ENCODE results near the gene CD80. TPM values are rescaled to one million over a fixed set of nuclear protein-coding genes. Genes with fewer than 3 reads are reported as not detected.

The CD80 gene
- total RNA-seq, 1 experiment from 2014 or later = not detected

- no peak overlapping the region for H2AFZ ChIP-seq (ENCODE audit: low read depth, low read length, poor library complexity, severe bottlenecking)
- no peak overlapping the region for H3K27ac ChIP-seq (ENCODE audit: low read depth, low read length)
- ChIA-PET CTCF (no interaction called here), POLR2A (no interaction called here), RAD21 (ENCODE audit: low non-redundant PET in 1 of 2, low total read pairs in 2 of 2, uncharacterized antibody in 2 of 2, unreplicated experiment in 2 of 2) (no interaction called here)
- DNase-seq (ENCODE audit: low read depth, low spot score) (no peak), ATAC-seq (no peak)
- H3K36me3 ChIP-seq (ENCODE audit: control insufficient read depth in 1 of 2, insufficient read depth in 2 of 2, low read length in 2 of 2) = no peaks in the 10 kb centered on the region
- H3K9me2 ChIP-seq (ENCODE audit: insufficient read depth) = no peaks in the 10 kb centered on the region
- no TSS peak for BruUV-seq (replicated peaks)
- TF ChIP-seq REST (IDR thresholded peaks at IDR 0.05; ENCODE audit: low read depth) (no peak), FOSL1 (IDR thresholded peaks at IDR 0.05; ENCODE audit: low read depth) (no peak), SIN3A (IDR thresholded peaks at IDR 0.05; ENCODE audit: low read depth) (no peak), CTCF (IDR thresholded peaks at IDR 0.05 in 2 of 3, conservative IDR thresholded peaks at IDR 0.05 in 1 of 3; ENCODE audit: borderline replicate concordance in 1 of 3, insufficient read depth in 1 of 3, low read depth in 2 of 3, low read length in 2 of 3) (no peak), SP1 (IDR thresholded peaks at IDR 0.05; ENCODE audit: low read depth) (no peak), YY1 (IDR thresholded peaks at IDR 0.05; ENCODE audit: extremely low read depth, insufficient replicate concordance, low read depth, low read length) (no peak), EZH2phosphoT487 (IDR thresholded peaks at IDR 0.05; ENCODE audit: borderline replicate concordance) (no peak), EGR1 (IDR thresholded peaks at IDR 0.05; ENCODE audit: low read depth) (no peak), ZFX (IDR thresholded peaks at IDR 0.05) (no peak), ZNF274 (IDR thresholded peaks at IDR 0.05; ENCODE audit: low read depth, low read length) (no peak)
- H3K9ac ChIP-seq (ENCODE audit: low read length) = no peak overlapping the region
- H3K27me3 ChIP-seq (ENCODE audit: insufficient read depth, low read length) = no peaks in the 10 kb centered on the region
- no peaks in the 10 kb centered on the region for H3K79me2 ChIP-seq (ENCODE audit: insufficient read depth, low read length)
- no peaks in the 10 kb centered on the region for H4K20me1 ChIP-seq (ENCODE audit: insufficient read depth)
- H3K4me1 ChIP-seq (ENCODE audit: control insufficient read depth in 1 of 2, insufficient read depth in 2 of 2, low read length in 2 of 2) = no peaks in the 10 kb centered on the region
- no peaks in the 10 kb centered on the region for H3K9me3 ChIP-seq (ENCODE audit: control insufficient read depth in 1 of 2, insufficient read depth in 1 of 2, low read depth in 1 of 2, low read length in 2 of 2)
- no peak overlapping the region for H3K4me3 ChIP-seq (replicated peaks in 1 of 2; ENCODE audit: low read depth in 1 of 2, low read length in 2 of 2)
- H3K4me2 ChIP-seq (ENCODE audit: low read length) = no peak overlapping the region
- intact Hi-C loops (cut with micrococcal nuclease) = no loop called here
Observed at GRCh38 chr3:119536757-119537156, 22.7 kb downstream of the CD80 start.
